ENCODE data around the gene COL25A1. TPM values are rescaled to one million over a fixed set of nuclear protein-coding genes. Genes with fewer than 3 reads are reported as not detected.

The COL25A1 gene
- total RNA-seq, 1 donor from 2014 or later, result 10.4 TPM

DNA sequence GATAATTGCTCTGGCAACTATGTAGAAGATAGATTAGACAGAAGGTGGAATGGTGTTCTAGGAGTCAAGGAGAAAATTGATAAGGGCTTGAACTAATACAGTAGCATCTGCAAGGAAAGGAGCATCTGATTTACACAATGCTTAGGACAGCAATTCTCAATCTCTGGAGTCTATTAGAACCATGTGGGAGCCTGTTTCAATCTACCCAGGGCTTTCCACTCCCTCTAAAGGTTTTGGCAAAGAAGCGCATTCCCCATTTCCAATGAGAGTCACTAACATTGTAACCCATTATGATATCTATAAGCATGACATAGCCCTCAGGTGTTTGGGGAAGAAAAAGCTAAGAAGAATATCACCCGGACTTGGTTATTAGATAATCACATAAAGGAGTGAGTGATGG, 168.2 kb downstream of the COL25A1 start:
- Histone ChIP-seq H3K27me3 (ENCODE audit: insufficient read depth, low read length) (no peaks in the 10 kb centered on the region), H3K9me3 (ENCODE audit: insufficient read depth, low read depth, low read length) (no peaks in the 10 kb centered on the region), H3K9ac (ENCODE audit: low read length) (no peak overlapping the region), H3K4me3 (ENCODE audit: insufficient read depth, low read depth, low read length) (no peak overlapping the region), H3K79me2 (ENCODE audit: insufficient read depth, low read length) (no peaks in the 10 kb centered on the region), H2AFZ (ENCODE audit: low read depth, low read length) (no peak overlapping the region), H3K36me3 (ENCODE audit: insufficient read depth, low read length) (no peaks in the 10 kb centered on the region), H3K27ac (ENCODE audit: low read depth, low read length) (no peak overlapping the region), H3K4me2 (ENCODE audit: low read length) (no peak overlapping the region), H4K20me1 (ENCODE audit: insufficient read depth, low read length) (no peaks in the 10 kb centered on the region), H3K4me1 (ENCODE audit: insufficient read depth, low read length) (no peaks in the 10 kb centered on the region)
- Mint-ChIP-seq H3K27me3 (ENCODE audit: low read depth, unreplicated experiment) (no peaks in the 10 kb centered on the region), H3K4me3 (ENCODE audit: unreplicated experiment) (no peak overlapping the region), H3K27ac (ENCODE audit: unreplicated experiment) (no peak overlapping the region), H3K36me3 (ENCODE audit: low read depth, unreplicated experiment) (no peaks in the 10 kb centered on the region), H3K4me1 (ENCODE audit: low read depth, unreplicated experiment) (no peaks in the 10 kb centered on the region), H3K9me3 (ENCODE audit: unreplicated experiment) (no peaks in the 10 kb centered on the region)
- TF ChIP-seq, protein P1, sequence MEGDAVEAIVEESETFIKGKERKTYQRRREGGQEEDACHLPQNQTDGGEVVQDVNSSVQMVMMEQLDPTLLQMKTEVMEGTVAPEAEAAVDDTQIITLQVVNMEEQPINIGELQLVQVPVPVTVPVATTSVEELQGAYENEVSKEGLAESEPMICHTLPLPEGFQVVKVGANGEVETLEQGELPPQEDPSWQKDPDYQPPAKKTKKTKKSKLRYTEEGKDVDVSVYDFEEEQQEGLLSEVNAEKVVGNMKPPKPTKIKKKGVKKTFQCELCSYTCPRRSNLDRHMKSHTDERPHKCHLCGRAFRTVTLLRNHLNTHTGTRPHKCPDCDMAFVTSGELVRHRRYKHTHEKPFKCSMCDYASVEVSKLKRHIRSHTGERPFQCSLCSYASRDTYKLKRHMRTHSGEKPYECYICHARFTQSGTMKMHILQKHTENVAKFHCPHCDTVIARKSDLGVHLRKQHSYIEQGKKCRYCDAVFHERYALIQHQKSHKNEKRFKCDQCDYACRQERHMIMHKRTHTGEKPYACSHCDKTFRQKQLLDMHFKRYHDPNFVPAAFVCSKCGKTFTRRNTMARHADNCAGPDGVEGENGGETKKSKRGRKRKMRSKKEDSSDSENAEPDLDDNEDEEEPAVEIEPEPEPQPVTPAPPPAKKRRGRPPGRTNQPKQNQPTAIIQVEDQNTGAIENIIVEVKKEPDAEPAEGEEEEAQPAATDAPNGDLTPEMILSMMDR (IDR thresholded peaks at IDR 0.05; ENCODE audit: insufficient read depth, low read depth, low read length), result no peak
- TF ChIP-seq EZH2 (IDR thresholded peaks at IDR 0.05; ENCODE audit: insufficient read depth, low read length), result no peak
- DNase-seq (ENCODE audit: low read depth), result no peak
- FAIRE-seq, result no peak

- Histone ChIP-seq H3K9ac (ENCODE audit: low read length) (no peak overlapping the region), H3K4me3 (ENCODE audit: insufficient read depth, low read depth, low read length) (no peak overlapping the region), H2AFZ (ENCODE audit: low read depth, low read length) (no peak overlapping the region), H3K27me3 (ENCODE audit: insufficient read depth, low read length) (no peaks in the 10 kb centered on the region), H3K36me3 (ENCODE audit: insufficient read depth, low read length) (no peaks in the 10 kb centered on the region), H3K27ac (ENCODE audit: low read depth, low read length) (no peak overlapping the region), H4K20me1 (ENCODE audit: insufficient read depth, low read length) (no peaks in the 10 kb centered on the region), H3K4me1 (ENCODE audit: insufficient read depth, low read length) (no peaks in the 10 kb centered on the region), H3K9me3 (ENCODE audit: insufficient read depth, low read depth, low read length) (no peaks in the 10 kb centered on the region), H3K4me2 (ENCODE audit: low read length) (no peak overlapping the region), H3K79me2 (ENCODE audit: insufficient read depth, low read length) (no peaks in the 10 kb centered on the region)
- DNase-seq (ENCODE audit: low read depth) (no peak), FAIRE-seq (no peak)
- Mint-ChIP-seq H3K36me3 (ENCODE audit: low read depth, unreplicated experiment) (no peaks in the 10 kb centered on the region), H3K9me3 (ENCODE audit: unreplicated experiment) (peaks cover 1% of the 10 kb centered on the region), H3K27ac (ENCODE audit: unreplicated experiment) (no peak overlapping the region), H3K27me3 (ENCODE audit: low read depth, unreplicated experiment) (no peaks in the 10 kb centered on the region), H3K4me1 (ENCODE audit: low read depth, unreplicated experiment) (no peaks in the 10 kb centered on the region), H3K4me3 (ENCODE audit: unreplicated experiment) (no peak overlapping the region)
- TF ChIP-seq, protein P1 (IDR thresholded peaks at IDR 0.05; ENCODE audit: insufficient read depth, low read depth, low read length), result no peak
- no peak for TF ChIP-seq EZH2 (IDR thresholded peaks at IDR 0.05; ENCODE audit: insufficient read depth, low read length)
These were observed 170.9 kb downstream of the COL25A1 start for GRCh38 chr4:109131559-109131958.

- Histone ChIP-seq H3K9me3 (ENCODE audit: insufficient read depth, low read depth, low read length) (no peaks in the 10 kb centered on the region), H3K27ac (ENCODE audit: low read depth, low read length) (no peak overlapping the region), H2AFZ (ENCODE audit: low read depth, low read length) (no peak overlapping the region), H4K20me1 (ENCODE audit: insufficient read depth, low read length) (no peaks in the 10 kb centered on the region), H3K79me2 (ENCODE audit: insufficient read depth, low read length) (no peaks in the 10 kb centered on the region), H3K9ac (ENCODE audit: low read length) (no peak overlapping the region), H3K27me3 (ENCODE audit: insufficient read depth, low read length) (no peaks in the 10 kb centered on the region), H3K36me3 (ENCODE audit: insufficient read depth, low read length) (no peaks in the 10 kb centered on the region), H3K4me1 (ENCODE audit: insufficient read depth, low read length) (no peaks in the 10 kb centered on the region), H3K4me3 (ENCODE audit: insufficient read depth, low read depth, low read length) (no peak overlapping the region), H3K4me2 (ENCODE audit: low read length) (no peak overlapping the region)
- H3K4me1 Mint-ChIP-seq (ENCODE audit: low read depth, unreplicated experiment), result no peaks in the 10 kb centered on the region
- no peak for TF ChIP-seq EZH2 (IDR thresholded peaks at IDR 0.05; ENCODE audit: insufficient read depth, low read length)
- TF ChIP-seq, protein P1 (IDR thresholded peaks at IDR 0.05; ENCODE audit: insufficient read depth, low read depth, low read length), result no peak
- H3K4me3 Mint-ChIP-seq (ENCODE audit: unreplicated experiment), result no peak overlapping the region
- peaks cover 1% of the 10 kb centered on the region for H3K9me3 Mint-ChIP-seq (ENCODE audit: unreplicated experiment)
- no peak for FAIRE-seq
- H3K27ac Mint-ChIP-seq (ENCODE audit: unreplicated experiment), result no peak overlapping the region
- H3K36me3 Mint-ChIP-seq (ENCODE audit: low read depth, unreplicated experiment), result no peaks in the 10 kb centered on the region
- peak; percentile 2 for DNase-seq (ENCODE audit: low read depth)
- H3K27me3 Mint-ChIP-seq (ENCODE audit: low read depth, unreplicated experiment), result no peaks in the 10 kb centered on the region
These were observed 173.9 kb downstream of the COL25A1 start for GRCh38 chr4:109128589-109128988.

Data from astrocyte (in vitro differentiated cells and primary cell).